GM18858 (cell line): Measurements from ENCODE around the gene POLD1.
A peak's percentile ranks its signal among the peaks of the same experiment; 100 is the strongest.

ENCODE experiments used
- ATAC-seq: cut with Tn5 transposase; IDR thresholded peaks from one replicate; pipeline ENCODE4 v1.9.1; 2021; ENCODE audit not compliant: unreplicated experiment

The POLD1 gene

GRCh38 chr19:50365434-50366306 is 18.5 kb upstream of the POLD1 start, which contains the start of gene NAPSA:
NAPSA (minus strand) TSS chr19:50365639; CDS start chr19:50365621, 18 bp downstream.
- ATAC-seq, result no peak

GRCh38 chr19:50368649-50369570 is 15.2 kb upstream of the POLD1 start:
- ATAC-seq, result no peak

GRCh38 chr19:50371914-50372475 is 12.2 kb upstream of the POLD1 start:
- no peak for ATAC-seq

GRCh38 chr19:50376166-50377050 is 7.7 kb upstream of the POLD1 start, which contains the start of gene NR1H2:
NR1H2 (plus strand) TSS chr19:50376457; CDS start chr19:50377606, 1,149 bp downstream.
- peak; percentile 75 for ATAC-seq

GRCh38 chr19:50377051-50377461 is 7.1 kb upstream of the POLD1 start:
- ATAC-seq, result no peak

GRCh38 chr19:50377517-50377916 is 6.6 kb upstream of the POLD1 start:
- ATAC-seq, result no peak

GRCh38 chr19:50378169-50378862 is 5.8 kb upstream of the POLD1 start:
- no peak for ATAC-seq

GRCh38 chr19:50378863-50379236 is 5.3 kb upstream of the POLD1 start:
- ATAC-seq, result no peak

GRCh38 chr19:50379602-50380001 is 4.5 kb upstream of the POLD1 start:
- ATAC-seq, result no peak

- no peak for ATAC-seq
These were observed 4.0 kb upstream of the POLD1 start for GRCh38 chr19:50380137-50380536.

GRCh38 chr19:50380751-50381151 is 3.4 kb upstream of the POLD1 start:
- no peak for ATAC-seq

- ATAC-seq, result no peak
These were observed 2.0 kb upstream of the POLD1 start for GRCh38 chr19:50381881-50382729.

- ATAC-seq, result no peak
These were observed 921 bp upstream of the POLD1 start for GRCh38 chr19:50383001-50383851.

- no peak for ATAC-seq
These were observed 763 bp downstream of the POLD1 start for GRCh38 chr19:50384685-50385535.

GRCh38 chr19:50387176-50387867 is 3.2 kb downstream of the POLD1 start:
- no peak for ATAC-seq

GRCh38 chr19:50387868-50388245 is 3.7 kb downstream of the POLD1 start:
- no peak for ATAC-seq
